Left forelimb (tissue), 1 donor: ENCODE measurements around the gene BCAR3.

ENCODE experiments used
- DNase-seq: peaks from one replicate; pipeline ENCODE4 v3.0.0-alpha.2; 2018; ENCODE audit warnings: low spot score

Gene BCAR3

DNA sequence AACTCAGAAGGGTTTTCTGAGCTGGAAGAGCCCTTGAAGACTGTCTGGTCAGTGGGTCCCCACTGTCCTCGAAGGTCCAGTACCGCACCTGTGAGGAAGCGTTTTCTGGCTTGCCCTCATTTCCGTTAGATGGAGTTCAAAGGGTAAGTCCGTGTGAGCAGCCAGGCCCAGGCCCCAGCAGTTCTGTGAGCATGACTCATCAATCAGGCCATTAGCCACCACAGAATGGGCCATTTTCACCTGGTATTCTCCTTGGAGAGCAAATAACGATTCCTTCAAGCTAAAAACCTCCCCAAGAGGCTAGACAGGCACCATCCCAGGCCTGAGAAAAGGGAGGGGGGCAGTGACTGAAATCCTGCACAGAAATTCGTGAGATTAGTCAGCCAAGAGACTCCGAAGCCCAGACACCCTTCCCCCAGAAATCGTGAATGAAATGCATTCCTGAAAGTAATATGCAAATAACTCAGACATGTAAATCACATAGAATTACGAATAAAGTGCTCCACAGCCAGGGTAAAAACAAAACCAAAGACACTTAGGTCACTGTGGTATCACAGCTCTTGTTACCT lies 66.0 kb downstream of the BCAR3 start:
- DNase-seq = no peak

DNA sequence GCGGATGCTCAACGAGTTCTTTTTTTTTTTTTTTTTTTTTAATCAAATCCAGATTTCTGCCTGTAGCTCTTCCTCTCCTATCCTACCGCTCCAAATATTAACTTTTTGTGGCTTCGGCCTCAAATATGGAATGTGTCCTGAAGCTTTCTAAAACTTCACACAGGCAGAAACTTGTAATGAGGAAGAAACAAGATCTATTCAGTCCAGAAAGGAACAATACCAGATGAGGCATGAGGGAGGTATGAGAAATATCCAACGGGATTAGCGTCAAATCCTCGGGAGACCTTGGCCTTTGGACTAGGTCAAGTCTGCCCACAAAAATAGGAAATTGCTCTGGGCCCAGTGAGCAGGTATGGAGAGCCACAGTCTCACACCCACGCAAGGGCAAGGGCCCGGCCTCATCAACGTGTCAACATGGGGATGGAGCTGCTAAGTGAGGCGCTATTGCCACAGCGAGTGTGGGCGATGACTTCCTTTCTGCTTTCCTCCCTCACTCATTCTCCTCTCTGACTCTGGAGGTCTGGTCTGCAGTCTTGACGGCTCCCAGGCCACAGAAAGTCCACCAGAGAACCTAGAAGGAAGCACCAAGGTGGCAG lies 66.6 kb downstream of the BCAR3 start:
- DNase-seq = no peak

DNA sequence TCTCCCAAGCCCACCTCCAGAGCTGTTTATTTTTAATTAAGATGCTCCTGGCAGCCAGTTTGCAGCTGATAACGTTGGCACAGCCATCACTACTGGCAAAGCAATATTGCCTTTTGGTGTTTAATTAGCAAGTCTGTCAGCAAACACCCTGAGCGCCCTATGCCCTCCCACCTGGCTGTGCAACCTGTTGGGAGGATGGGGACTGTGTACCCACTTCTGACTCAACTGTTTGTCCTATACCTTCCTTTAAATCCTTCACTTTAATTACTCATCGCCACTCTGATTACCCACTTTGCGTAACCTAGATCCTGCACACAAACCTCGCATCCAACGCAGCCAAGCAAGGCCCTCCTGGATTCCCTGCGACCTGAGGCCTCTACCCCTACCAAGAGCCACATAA lies 67.1 kb downstream of the BCAR3 start:
- no peak for DNase-seq

DNA sequence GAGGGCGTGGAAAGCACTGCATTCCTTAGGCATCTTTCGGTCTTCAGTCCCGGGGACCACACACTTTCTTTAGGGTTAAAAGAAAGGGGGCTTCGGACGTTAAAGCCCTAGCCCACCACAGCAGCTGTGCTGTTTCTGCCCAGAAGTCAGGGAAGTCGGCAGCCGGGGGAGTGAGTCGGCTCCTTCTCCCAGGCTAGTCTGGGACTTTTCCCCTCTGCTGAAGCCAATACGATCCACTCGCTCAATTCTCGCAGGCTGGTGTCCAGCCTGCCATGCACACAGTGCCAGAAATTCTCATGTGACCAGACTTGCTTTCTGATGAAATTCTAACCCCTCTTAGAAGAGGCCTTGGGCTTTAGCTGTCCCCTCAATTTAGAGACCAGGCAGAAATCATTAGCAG lies 67.7 kb downstream of the BCAR3 start:
- no peak for DNase-seq

DNA sequence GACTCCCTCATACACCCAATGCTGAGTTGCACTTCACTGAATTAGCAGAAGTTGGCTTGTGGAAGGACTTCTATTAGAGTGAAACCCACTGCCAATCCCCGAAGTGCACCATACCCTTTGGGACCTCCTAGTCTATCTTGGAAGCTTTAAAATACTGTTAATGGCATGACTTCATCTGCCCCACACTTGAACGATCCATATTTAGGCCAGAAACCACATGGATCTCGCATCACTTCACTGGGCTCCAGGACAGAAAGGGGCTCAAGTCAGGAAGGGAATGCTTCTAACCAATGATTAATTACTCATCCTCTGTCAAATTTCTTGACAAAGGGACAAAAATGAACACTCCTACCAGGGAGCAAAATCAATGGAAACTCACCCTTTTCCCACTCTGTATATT lies 69.1 kb downstream of the BCAR3 start:
- DNase-seq = no peak

DNA sequence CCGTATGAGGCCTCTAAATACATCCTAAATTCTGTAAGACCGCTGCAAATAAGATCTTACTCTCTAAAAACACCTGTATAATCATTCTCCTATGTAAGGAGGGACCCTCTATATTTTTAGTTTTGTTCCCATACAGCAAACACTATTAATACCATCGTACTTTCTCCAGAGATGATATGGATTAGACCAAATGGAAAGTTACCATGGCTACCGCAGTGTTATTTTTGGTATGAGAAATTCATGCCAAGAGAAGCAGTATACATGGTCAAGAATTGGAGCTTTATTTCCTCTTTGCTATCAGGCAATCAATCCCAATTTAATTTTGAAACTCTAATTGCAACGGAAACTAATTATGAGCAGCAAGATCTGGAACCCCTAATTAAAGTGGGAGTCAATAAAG lies 70.0 kb downstream of the BCAR3 start:
- DNase-seq = no peak

DNA sequence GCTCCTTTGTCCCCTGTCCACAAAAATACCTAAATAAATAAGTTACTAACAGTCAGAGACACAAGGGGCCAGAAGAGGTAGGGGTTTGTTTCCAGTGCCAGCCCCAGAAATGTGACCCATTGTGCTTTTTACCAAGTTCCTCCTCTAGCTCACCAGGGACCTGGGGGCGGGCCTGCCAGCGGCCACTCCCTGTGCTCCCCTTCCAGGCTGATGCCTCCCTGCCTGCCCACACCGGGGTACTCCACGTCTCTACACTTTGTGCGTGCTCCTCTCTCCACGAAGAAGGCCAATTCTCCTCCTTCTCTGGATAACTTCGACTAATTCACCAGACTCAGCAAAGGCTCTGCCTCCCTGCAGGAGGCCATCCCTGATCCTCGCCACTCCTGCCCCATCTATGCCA lies 72.1 kb downstream of the BCAR3 start:
- no peak for DNase-seq

DNA sequence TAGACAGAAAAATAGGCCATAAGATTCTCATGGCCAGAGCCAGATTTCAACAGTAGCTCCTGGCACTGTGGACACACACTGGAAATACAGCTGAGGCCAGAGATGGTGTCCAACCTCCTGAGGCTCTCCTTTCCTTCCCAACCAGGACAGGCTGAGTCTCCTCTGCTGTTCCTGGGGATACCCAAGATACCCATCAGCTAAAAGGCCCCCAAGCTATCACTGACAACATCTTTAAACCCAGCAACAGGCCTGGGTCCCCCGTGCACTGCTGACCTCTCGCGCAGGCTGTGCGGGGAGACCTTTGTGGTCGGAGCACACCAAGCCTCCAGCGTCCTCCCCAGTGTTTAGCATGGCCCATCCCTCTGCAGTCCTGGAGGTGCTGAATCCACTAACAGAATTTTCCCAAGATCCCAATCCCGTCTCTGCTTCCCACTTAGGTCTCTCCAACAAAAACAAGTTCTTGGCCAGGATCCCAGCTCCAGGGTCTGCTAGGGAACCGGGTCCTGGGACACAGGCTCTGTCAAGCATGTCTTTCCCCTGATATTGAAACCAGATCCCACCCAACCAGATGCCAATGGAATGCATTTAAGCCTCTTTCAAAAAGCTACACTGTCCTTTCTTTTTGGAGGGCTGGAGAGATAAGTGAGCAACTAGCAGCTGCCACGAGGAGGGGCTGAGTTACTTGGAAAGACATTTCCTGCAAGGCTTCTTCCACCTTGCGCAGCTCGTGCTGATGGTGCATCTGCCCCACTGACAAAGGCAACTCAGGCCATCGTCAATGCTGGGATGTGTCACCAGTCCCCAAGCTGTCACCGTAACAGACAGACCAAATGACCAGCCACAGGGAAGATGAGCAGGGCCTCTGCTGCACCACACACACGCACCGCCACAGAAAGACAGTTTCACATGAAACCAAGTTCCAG lies 73.2 kb downstream of the BCAR3 start:
- no peak for DNase-seq

DNA sequence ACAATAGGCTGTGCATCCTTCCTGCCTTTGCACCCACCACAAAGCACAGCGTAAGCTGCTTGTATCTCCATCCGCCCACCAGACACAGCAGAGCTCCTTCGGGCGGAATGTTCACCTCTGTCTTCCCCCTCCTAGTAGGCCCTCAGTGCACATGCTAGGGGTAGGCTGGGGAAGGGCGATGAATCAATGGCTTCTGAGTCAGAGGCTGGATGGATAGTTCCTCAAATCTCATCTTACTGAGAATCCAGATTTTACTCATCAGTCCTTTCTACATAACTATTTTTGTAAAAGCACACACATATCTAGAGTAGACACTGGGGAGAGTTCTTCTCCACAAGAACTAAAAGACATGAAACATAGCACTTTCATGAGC lies 73.8 kb downstream of the BCAR3 start:
- no peak for DNase-seq

DNA sequence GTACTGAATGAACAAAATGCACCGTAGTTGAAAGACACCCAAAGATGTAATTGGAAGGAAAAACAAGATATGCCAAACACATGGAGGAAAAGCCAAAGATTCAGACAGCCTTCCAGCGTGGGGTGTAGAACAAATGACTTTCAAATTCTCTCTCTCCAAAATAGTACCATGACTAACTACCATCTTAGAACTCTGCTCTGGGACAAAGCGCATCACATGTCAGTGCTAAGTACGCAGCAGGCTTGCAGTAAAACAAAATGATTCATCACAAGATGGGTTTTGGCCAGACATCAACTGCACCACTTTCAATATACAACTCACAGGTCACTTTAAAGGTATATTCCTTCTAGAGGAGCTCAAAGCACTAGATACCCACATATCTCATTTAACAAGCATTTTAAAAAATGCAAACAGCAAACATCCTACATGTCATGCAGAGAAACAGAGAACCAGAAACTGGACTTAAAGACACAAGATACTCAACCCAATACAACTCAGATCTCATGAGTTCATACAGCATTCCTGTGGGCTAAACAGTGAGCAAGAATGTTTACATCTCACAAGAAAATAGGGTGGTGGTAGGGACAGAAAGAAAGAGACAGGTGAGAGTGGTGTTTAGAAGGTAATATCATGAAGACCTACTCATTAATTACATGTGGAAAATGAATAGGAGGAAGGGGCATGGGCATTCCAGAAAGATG lies 75.7 kb downstream of the BCAR3 start:
- DNase-seq = no peak

DNA sequence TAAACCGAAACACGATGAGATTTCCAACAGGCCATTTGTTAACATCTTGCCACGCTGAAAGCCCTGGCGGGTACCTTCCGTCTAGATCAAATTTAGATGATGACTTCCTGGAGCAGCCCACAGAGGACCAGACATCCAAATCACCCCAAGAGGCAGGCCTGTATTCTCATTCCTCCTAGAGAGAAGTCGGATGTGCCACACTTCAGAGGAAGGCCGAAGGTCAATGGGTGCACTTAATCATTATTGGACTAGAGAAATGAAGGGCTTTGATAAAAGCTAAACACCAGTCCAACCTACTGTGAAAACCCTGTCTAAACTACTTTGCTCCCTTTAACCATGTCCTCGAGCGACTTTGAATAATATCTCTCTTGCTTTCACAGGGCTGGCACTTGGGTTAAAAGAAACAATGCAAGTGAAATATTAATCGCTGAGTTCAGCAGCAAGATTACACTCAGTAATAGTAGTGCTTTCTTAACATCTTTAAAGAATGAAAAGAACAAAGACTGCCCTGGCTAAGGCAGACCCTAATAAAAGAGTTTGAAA lies 76.5 kb downstream of the BCAR3 start:
- DNase-seq = no peak

DNA sequence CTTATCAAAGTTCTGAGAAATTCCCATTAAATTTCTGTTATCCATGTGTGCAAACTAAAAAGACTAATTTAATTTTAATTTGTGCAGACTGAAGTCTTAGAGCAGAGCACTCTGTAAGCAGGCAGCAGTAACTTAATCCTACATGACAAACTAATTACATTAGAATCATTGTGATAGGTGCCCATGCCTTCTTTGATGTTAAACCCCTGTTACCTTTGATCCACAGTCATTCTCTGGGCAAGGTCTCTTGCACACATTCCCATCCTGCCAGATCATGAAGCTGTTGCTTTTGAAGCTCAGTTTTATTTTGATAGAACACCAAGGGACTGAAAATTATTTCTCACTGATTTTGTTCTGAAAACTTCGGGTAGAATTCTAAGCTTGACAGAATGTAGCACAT lies 77.2 kb downstream of the BCAR3 start:
- no peak for DNase-seq

DNA sequence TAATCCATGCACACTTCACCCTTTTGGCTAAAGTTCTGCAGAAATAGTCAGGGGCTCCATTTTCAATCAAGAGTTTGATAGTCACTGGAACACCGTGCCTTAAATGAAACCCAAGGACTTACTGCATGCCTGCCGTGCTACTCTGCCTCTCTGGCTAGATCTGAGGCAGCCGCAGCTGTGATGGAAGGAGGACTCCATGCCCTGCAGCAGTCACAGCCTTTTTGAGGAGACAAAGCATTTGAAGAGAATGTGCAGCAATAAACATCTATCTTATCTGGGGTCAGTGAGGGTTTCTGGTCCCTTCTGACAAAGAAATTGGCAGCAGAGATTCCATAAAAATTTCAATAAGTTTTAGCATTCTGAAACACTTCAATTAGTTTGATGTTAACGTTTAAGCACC lies 78.0 kb downstream of the BCAR3 start:
- DNase-seq = no peak

DNA sequence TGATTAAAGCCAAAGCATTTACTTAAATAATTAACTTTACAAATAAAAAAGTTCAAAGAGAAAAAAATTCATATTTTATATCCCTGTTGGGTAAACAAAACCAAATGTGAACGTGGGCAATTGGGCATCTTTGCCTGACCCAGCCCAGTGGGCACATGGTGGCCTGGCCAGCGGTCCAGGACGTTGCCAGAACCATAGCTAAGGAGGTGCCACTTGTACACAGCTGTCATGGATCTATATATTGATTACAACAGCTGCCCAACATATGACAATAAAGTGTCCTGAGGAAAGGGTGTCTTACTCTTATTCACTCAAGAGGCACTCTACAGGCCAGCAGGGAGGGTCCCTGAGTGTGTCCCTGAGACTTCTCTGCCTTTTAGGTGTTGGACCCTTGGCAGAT lies 78.5 kb downstream of the BCAR3 start:
- no peak for DNase-seq

DNA sequence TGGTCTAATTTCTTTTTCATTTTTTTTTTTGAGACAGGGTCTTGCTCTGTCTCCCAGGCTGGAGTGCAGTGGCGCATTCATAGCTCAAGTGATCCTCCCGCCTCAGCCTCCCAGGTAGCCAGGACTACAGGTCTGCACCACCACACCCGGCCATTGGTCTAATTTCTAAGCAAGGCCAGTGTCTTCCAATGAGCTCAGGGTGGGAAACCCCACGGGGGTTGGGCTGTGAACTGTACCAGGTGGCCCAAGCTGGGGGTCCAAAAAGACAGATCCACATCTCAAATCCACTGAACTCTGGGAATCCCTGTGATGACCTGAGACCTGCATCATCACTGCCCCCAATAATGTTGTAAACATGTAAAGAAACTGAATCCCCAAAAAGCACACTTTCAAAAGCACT lies 79.5 kb downstream of the BCAR3 start:
- DNase-seq = no peak

DNA sequence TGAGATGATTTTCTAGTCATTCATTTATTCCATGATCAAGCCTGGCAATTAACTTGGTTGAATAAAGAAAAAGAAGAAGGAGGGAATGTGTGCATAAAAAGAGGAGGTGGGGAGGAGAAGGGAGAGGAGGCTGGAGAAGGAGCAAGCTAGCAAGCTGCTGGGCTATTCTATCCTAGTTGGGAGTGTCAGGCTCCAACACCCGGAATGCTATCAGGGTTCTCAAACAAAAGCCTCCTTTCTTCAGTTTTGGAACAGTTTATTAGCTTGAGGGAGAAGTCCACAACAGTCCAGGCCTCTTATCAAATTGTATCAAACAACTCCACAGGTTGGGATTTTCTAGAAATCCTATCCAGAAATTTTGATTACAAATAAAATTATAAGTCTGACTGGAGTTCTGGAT lies 80.0 kb downstream of the BCAR3 start:
- DNase-seq = no peak

DNA sequence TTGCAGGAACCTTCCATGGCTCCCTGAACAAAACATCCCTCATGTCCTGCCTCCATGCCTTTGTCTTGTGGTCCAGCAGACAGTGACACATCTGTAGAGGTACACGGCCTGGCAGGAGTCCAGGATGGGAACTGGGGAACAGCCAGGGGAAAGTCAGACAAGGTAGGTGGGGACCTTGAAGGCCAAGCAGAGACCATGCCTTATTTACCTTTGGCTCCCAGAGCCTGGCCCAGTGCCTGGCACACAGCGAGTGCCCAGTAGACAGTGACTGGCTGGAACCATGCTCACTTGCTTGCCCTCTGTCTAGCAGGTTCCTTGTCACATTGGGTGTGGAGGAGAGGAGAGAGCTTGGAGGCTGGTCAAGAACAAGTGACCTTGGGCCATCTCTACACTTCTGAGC lies 81.0 kb downstream of the BCAR3 start:
- no peak for DNase-seq

DNA sequence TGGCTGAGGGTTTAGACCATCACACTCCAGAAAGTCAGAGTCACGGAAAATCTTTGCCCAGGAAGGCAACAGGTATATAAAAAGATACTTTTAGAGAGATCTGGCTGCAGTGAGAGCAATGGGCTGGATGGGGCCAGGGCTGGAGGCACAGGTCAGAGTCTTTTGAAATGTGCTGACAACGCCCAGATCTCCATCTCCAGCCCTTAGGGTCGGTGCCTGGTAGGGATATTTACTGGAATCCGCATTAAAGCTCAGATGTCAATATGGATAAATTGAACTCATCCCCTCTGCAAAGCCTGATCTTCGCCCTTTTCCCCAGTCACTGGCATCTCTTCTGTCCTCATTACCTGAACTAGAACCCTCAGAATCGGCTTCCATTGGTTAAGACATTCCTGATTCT lies 82.2 kb downstream of the BCAR3 start:
- DNase-seq = no peak

DNA sequence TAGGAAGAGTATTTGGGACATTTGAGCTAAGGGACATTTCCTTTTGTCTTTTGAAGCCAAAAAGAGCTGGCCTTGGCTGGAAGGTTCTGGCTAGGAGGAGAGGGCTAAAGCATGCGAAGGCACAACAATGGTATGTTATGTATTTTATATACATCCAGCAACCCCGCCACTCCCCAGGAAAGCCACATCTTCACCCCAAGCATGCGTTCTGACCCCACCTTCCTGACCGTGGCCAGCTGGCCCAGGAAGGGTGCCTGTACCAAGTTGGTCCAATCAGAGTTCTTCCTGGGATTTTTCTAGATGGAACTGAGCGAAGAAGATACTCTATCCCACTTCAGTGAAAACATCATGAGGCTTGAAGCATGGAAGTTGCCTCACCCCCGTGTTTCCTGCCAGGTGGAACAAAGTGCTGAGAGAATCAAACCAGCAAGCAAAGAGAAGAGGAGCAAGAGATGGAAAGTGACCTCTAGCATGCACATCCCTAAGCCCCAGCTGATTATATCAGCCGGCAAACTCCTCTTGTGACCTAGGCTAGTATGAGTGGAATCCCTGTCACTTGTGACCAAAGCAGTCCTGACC lies 82.7 kb downstream of the BCAR3 start:
- no peak for DNase-seq

DNA sequence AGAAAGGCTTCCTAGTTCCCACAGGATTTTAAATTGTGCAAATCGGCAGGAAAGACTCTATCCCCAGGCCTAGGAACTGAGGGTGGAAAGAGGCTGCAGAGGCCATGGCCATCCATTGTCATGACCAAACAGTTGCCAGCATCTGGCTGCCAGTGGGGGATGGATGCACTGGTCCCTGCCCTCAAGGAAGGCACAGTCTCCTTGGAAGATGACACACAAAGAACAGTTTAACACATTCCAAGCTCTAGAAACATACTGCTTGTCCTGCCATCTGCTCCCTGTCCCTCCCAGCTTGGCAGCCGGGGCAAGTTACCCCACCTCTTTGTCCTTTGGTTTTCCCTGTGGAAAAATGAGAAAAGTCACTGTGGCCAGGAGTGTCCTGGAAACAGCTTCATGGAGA lies 83.2 kb downstream of the BCAR3 start:
- DNase-seq = no peak

DNA sequence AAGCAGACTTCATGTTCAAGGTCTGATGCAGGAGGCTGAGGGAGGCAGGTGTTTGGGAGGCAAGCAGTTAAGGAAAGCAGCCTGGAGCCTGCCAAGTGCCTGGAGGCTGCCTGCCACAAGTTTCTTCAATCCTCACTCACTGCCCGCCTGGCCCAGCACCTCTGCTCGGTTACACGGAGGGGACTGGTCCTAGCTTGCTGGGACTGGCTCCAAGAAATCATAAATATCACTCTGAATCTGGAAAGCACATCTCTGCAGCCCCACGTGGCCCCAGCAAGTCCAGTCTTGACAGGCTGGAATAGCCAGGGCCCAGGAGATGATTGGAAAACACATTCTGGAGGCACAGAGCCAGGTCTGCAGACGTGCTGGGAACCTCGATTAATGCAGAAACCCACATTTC lies 83.9 kb downstream of the BCAR3 start:
- DNase-seq = peak; percentile 78
